Measurements from ENCODE around the gene ESYT3. TPM values are rescaled to one million over a fixed set of nuclear protein-coding genes. Genes with fewer than 3 reads are reported as not detected.

Gene ESYT3
- total and polyA plus RNA-seq, 2 of the 8 experiments (the other 6 are each of a cell fraction or from before 2014, with no cell fraction given), result 4.4 to 7.3 TPM

GRCh38 chr3:138479438-138479863 is 45.0 kb downstream of the ESYT3 start:
- no peak overlapping the region for H4K91ac ChIP-seq (replicated peaks; ENCODE audit: insufficient read length, low read length)
- H2BK120ac ChIP-seq (replicated peaks; ENCODE audit: low read depth, low read length), result no peak overlapping the region
- TF ChIP-seq TBP (IDR thresholded peaks at IDR 0.05; ENCODE audit: low read depth, low read length) (no peak), YY1 (IDR thresholded peaks at IDR 0.05; ENCODE audit: low read depth, low read length) (peak; percentile 50; the same call in 1 of the 2 replicates), TAF7 (optimal IDR thresholded peaks at IDR 0.05; ENCODE audit: borderline replicate concordance, low read depth, low read length) (no peak), BCL11A (IDR thresholded peaks at IDR 0.05; ENCODE audit: low read depth in 2 of 2, low read length in 2 of 2) (no peak), RAD21 (IDR thresholded peaks at IDR 0.05 in 1 of 2, conservative IDR thresholded peaks at IDR 0.05 in 1 of 2; ENCODE audit: low read depth in 2 of 2, low read length in 2 of 2) (peak; percentile 87 to 91), SRF (IDR thresholded peaks at IDR 0.05; ENCODE audit: low read depth, low read length) (0 out of 2 replicates have a peak, but pooled peaks have one; percentile 15), JUN (IDR thresholded peaks at IDR 0.05; ENCODE audit: low read depth, low read length) (no peak), RBBP5 (IDR thresholded peaks at IDR 0.05; ENCODE audit: borderline replicate concordance, low read depth, low read length) (no peak), CTCF (IDR thresholded peaks at IDR 0.05; ENCODE audit: control extremely low read depth in 1 of 3, insufficient read depth in 1 of 3, low read depth in 1 of 3, low read length in 3 of 3) (peak; percentile 74 to 90 (median 81))
- H3K4me2 ChIP-seq (ENCODE audit: insufficient read depth in 1 of 2, low read depth in 2 of 2, low read length in 2 of 2), result no peak overlapping the region
- H3K36me3 ChIP-seq (ENCODE audit: control insufficient read depth in 2 of 4, insufficient read depth in 4 of 4, low read length in 3 of 4), result no peaks in the 10 kb centered on the region; a peak in 1 of 8 replicates
- H3K56ac ChIP-seq (replicated peaks; ENCODE audit: insufficient read length, low read depth, low read length), result no peak overlapping the region
- no peak overlapping the region for H4K5ac ChIP-seq (ENCODE audit: insufficient read length, low read depth, low read length)
- no peak overlapping the region for H3K9ac ChIP-seq (replicated peaks in 1 of 4; ENCODE audit: extremely low read depth in 1 of 4, low read depth in 3 of 4, low read length in 3 of 4)
- H2BK20ac ChIP-seq (ENCODE audit: low read length), result no peak overlapping the region
- no peaks in the 10 kb centered on the region for H3K79me2 ChIP-seq (ENCODE audit: control insufficient read depth in 1 of 2, insufficient read depth in 2 of 2, low read length in 2 of 2)
- no peak overlapping the region for H2BK12ac ChIP-seq (ENCODE audit: low read depth, low read length)
- H2AK5ac ChIP-seq (ENCODE audit: low read depth, low read length), result no peak overlapping the region
- no peaks in the 10 kb centered on the region for H3K27me3 ChIP-seq (replicated peaks in 1 of 4; ENCODE audit: control insufficient read depth in 3 of 4, extremely low read depth in 1 of 4, insufficient read depth in 3 of 4, low read length in 3 of 4)
- H3K4ac ChIP-seq (replicated peaks; ENCODE audit: insufficient read length, low read depth, low read length), result no peak overlapping the region
- DNase-seq (ENCODE audit: low read depth in 1 of 2, low spot score in 2 of 2) (no peak), FAIRE-seq (peak; percentile 97)
- 23% methylated on average over 4 of the region's 4 CpGs; no CpG with 5 or more reads in 1 of the 2 experiments for WGBS, 2 experiments (ENCODE audit: extremely low coverage in 1 of 2, insufficient coverage in 1 of 2, insufficient read length in 1 of 2, insufficient replicate concordance in 2 of 2, low coverage in 1 of 2, low lambda C conversion rate in 2 of 2, missing lambda C conversion rate in 1 of 2)
- H3K4me1 ChIP-seq (replicated peaks in 1 of 4; ENCODE audit: control insufficient read depth in 3 of 4, insufficient read depth in 4 of 4, low read length in 3 of 4), result peaks cover 0 to 2% (median 0%) of the 10 kb centered on the region in 4 experiments; a peak in 1 of 7 replicates
- no peak overlapping the region for H3K23ac ChIP-seq (ENCODE audit: insufficient read length)
- no peaks in the 10 kb centered on the region for H4K20me1 ChIP-seq (replicated peaks in 1 of 2; ENCODE audit: control insufficient read depth in 1 of 2, insufficient read depth in 2 of 2, low read length in 2 of 2)
- no peak overlapping the region for H3K27ac ChIP-seq (ENCODE audit: low read depth, low read length)
- H3K23me2 ChIP-seq (ENCODE audit: low read depth, low read length), result no peaks in the 10 kb centered on the region
- peak overlapping the region; percentile 86 for H2AFZ ChIP-seq (ENCODE audit: low read length)
- no peak overlapping the region for H3K14ac ChIP-seq (ENCODE audit: insufficient read length)
- no peak overlapping the region for H2BK15ac ChIP-seq (ENCODE audit: low read length)
- H4K8ac ChIP-seq (ENCODE audit: extremely low read depth, insufficient read depth, low read length), result no peak overlapping the region
- H3K4me3 ChIP-seq (ENCODE audit: extremely low read depth in 1 of 4, insufficient read depth in 2 of 4, low read depth in 3 of 4, low read length in 4 of 4), result no peak overlapping the region
- ChIA-PET POLR2A (ENCODE audit: partially characterized antibody) (interaction anchor here (0.6 kb wide), 1 partner anchor 113 kb away, joined by 3 read pairs; no protein-coding TSS in a partner anchor), CTCF (ENCODE audit: partially characterized antibody) (interaction anchor here (0.7 to 4.3 kb wide), 32 partner anchors 11 to 914 kb away, joined by 3 to 33 read pairs (median 4); partner anchors contain the start of genes CEP70 and ESYT3)
- no peak overlapping the region for H3K18ac ChIP-seq (ENCODE audit: extremely low read depth, low read length)
- peaks cover 0 to 4% of the 10 kb centered on the region in 2 experiments; a peak in 1 of 4 replicates for H3K9me3 ChIP-seq (ENCODE audit: insufficient read depth in 2 of 2, low read depth in 1 of 2, low read length in 1 of 2)
- no peak overlapping the region; the same call in 1 of the 2 replicates for H2BK5ac ChIP-seq (ENCODE audit: low read depth, low read length)
- no peaks in the 10 kb centered on the region for H3K79me1 ChIP-seq (ENCODE audit: low read depth, low read length)

All from H1 (cell line).